Body of pancreas (tissue), 4 donors: ENCODE measurements around the gene PLXDC2. TPM values are rescaled to one million over a fixed set of nuclear protein-coding genes. Genes with fewer than 3 reads are reported as not detected.

Experiments
- ATAC-seq: fragments of 150-250 bp; one replicate; pipeline ENCODE4 v1.9.1; 2016
- DNase-seq, 4 donors: peaks; one replicate each; pipeline ENCODE4 v3.0.0-alpha.2; 2019
- H3K27ac ChIP-seq, 4 donors: fragments of 200-600 bp; sonication (generic); 1 replicate in 3 of 4; 2 replicates in 1 of 4; pipeline versions ENCODE4 v1.5.1 to v1.6.1; 2016 to 2019; ENCODE audit warnings: mild to moderate bottlenecking in 1 of 4, mixed read lengths in 1 of 4, moderate library complexity in 1 of 4
- H3K27me3 ChIP-seq, 2 donors: fragments of 200-600 bp; sonication (generic); one replicate each; pipeline ENCODE4 v1.6.0; 2016; ENCODE audit warnings: mild to moderate bottlenecking in 1 of 2
- H3K36me3 ChIP-seq, 2 donors: fragments of 200-600 bp; sonication (generic); replicated peaks in 1 of 2; 2 replicates each; pipeline ENCODE4 v1.5.1; 2016; ENCODE audit warnings: low read depth in 2 of 2; ENCODE audit not compliant: insufficient read depth in 1 of 2
- H3K4me1 ChIP-seq: fragments of 200-600 bp; sonication (generic); one replicate; pipeline ENCODE4 v1.6.0; 2016
- H3K4me3 ChIP-seq, 2 donors: fragments of 200-600 bp; sonication (generic); 1 replicate in 1 of 2; 2 replicates in 1 of 2; pipeline ENCODE4 v1.5.1; 2016 to 2019
- H3K9me3 ChIP-seq, 3 donors: fragments of 200-600 bp; sonication (generic); 1 replicate in 2 of 3; 2 replicates in 1 of 3; pipeline ENCODE4 v1.5.1; 2016
- POLR2A ChIP-seq, 3 donors: fragments of 450-650 bp; IDR thresholded peaks; one replicate each; pipeline ENCODE4 v1.6.1; 2016; ENCODE audit warnings: antibody characterized with exemption in 3 of 3, mild to moderate bottlenecking in 2 of 3
- WGBS, 2 donors: methylation state at CpG; one replicate each; pipeline ENCODE4 v1.1.5; 2017; 5-methylcytosine and 5-hydroxymethylcytosine counted together
- intact Hi-C: fragments of 100-400 bp; cut with DNase I; formaldehyde crosslinking; loops from one replicate; pipeline ENCODE4 v1.15.1; 2023
- total RNA-seq, 2 donors: library from RNA; depleted of rRNA; stranded (reverse); fragments of >200 nt; gene quantifications; one replicate each; pipeline ENCODE4 v1.1.0, GENCODE V29; 2016
- TF ChIP-seq, protein P1 (sequence below), 7 experiments: fragments of 450-650 bp in 4 of 7; fragments of 200-600 bp in 3 of 7; sonication (generic) in 3 of 7; IDR thresholded peaks; one replicate each; pipeline ENCODE4 v1.5.1; 2016 to 2019; ENCODE audit warnings: antibody characterized with exemption in 7 of 7

PLXDC2 gene
- total RNA-seq, 2 donors from 2014 or later: 8.2 to 13.5 TPM

DNA sequence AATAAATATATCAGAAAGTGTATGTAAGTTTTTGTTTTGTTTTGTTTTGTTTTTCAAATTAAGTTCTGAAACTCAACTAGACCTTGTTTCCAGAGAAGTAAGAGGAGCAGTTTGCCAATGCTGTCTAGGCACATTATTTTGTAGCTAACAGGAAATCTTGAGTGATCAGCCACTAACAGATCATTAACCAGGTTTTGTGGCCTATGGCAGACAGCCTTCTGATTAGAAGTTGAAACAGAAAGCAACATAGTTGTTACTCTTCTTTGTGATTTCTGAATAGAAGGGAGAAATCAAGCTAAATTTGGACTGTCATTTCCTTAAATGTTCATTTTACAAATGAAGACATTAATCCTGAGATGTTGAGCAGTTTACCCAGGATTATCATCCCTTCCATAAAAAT is 142.6 kb downstream of the PLXDC2 start:
- intact Hi-C loops: no loop called here
- no peak for DNase-seq
- Histone ChIP-seq H3K4me1 (no peaks in the 10 kb centered on the region), H3K27ac (no peak overlapping the region), H3K4me3 (no peak overlapping the region), H3K36me3 (no peaks in the 10 kb centered on the region), H3K9me3 (no peaks in the 10 kb centered on the region), H3K27me3 (no peaks in the 10 kb centered on the region)
- TF ChIP-seq, protein P1, sequence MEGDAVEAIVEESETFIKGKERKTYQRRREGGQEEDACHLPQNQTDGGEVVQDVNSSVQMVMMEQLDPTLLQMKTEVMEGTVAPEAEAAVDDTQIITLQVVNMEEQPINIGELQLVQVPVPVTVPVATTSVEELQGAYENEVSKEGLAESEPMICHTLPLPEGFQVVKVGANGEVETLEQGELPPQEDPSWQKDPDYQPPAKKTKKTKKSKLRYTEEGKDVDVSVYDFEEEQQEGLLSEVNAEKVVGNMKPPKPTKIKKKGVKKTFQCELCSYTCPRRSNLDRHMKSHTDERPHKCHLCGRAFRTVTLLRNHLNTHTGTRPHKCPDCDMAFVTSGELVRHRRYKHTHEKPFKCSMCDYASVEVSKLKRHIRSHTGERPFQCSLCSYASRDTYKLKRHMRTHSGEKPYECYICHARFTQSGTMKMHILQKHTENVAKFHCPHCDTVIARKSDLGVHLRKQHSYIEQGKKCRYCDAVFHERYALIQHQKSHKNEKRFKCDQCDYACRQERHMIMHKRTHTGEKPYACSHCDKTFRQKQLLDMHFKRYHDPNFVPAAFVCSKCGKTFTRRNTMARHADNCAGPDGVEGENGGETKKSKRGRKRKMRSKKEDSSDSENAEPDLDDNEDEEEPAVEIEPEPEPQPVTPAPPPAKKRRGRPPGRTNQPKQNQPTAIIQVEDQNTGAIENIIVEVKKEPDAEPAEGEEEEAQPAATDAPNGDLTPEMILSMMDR (IDR thresholded peaks at IDR 0.05): no peak
- no peak for TF ChIP-seq POLR2A (IDR thresholded peaks at IDR 0.05)
- no peak for ATAC-seq

DNA sequence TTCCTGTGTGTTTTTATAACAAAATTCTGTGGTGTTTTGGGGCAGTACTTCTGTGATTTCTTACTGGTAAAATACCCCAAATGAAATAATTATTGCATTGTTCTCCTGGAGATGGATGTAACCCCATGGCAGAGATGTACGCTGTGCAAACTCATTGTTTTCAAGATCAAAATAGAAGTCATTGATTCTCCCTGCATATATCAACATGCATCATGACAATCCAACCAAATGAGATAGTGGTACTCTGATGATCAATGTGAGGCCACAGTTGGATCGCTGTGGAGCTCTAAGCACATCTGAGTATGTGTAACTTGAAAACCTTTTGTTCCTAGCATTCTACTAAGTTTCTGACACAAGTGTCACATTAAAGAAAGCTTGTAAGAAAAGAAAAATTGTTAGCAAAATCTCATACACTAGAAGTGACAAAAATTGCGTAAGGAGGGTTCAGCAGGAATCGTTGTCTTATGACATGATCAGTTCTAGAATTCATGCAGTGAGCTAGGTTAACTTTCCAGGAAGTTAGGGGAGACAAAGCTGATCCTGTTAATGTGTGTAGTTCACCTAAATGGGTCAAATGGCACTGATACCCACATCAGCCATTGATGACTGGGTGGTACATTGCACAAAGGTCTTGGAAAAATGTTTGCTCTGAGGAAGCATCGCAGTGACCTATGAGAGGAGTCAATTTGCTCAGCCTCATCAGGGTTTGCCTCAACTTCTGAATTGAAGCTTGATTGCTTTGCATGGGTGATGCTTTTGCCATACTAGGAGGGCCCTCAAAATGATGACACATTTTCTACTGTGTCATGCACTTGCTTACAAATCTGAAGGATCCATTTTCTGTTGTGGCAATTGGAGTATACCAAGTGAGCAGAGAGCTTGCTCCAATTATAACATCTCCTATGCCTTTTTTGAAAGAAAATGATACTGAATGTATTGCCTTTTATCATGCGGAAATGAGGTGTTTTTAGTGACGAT is 145.1 kb downstream of the PLXDC2 start:
- TF ChIP-seq POLR2A (IDR thresholded peaks at IDR 0.05): no peak
- TF ChIP-seq, protein P1 (IDR thresholded peaks at IDR 0.05): no peak
- no peak for ATAC-seq
- Histone ChIP-seq H3K27me3 (no peaks in the 10 kb centered on the region), H3K9me3 (no peaks in the 10 kb centered on the region), H3K36me3 (no peaks in the 10 kb centered on the region), H3K4me1 (no peaks in the 10 kb centered on the region), H3K27ac (no peak overlapping the region), H3K4me3 (no peak overlapping the region)
- WGBS, 2 donors: 66 to 85% methylated on average over 7 of the region's 7 CpGs
- intact Hi-C loops: no loop called here
- no peak for DNase-seq

DNA sequence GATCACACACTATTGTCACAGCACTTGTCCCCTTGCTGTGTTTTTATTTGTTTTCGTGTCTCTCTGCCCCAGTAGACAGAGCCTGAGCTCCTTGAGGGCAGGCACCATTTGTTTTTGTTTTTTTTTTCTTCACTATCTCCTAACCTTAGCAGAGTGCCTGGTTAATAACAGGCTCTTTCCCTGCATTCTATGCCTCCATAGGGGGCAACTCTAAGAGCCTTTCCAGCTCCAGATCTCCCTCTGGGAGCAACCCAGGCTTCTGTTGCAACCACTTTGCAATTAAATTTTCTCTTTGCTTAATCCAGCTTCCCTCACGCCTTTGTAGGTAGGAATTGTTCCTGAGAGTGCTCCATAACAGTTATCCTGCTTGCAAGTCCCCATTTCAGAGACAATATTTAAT is 148.4 kb downstream of the PLXDC2 start:
- Histone ChIP-seq H3K27ac (no peak overlapping the region), H3K9me3 (no peaks in the 10 kb centered on the region), H3K27me3 (no peaks in the 10 kb centered on the region), H3K4me3 (no peak overlapping the region), H3K36me3 (no peaks in the 10 kb centered on the region), H3K4me1 (no peaks in the 10 kb centered on the region)
- intact Hi-C loops: no loop called here
- WGBS, 2 donors: 54 to 55% methylated on average over 2 of the region's 2 CpGs
- ATAC-seq (no peak), DNase-seq (no peak)
- TF ChIP-seq POLR2A (IDR thresholded peaks at IDR 0.05): no peak
- TF ChIP-seq, protein P1 (IDR thresholded peaks at IDR 0.05): no peak

DNA sequence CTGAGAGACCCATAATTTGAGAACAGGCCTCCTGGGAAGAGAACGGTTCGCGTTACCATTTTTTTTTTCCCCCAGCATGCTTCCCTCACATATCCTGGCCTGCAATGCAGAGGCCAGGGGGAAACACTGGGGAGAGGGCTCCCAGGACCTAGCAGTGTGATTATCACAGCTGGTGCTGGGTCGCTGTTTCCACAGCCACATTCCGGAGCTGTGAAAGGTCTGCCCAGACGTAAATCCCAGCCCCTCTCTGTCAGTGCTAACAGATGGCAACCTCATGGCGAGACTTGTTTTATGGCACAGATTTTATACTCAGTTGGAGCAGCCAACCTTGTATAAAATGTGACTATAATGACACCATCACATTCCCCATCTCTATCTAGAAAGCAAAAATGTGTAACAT is 150.5 kb downstream of the PLXDC2 start:
- Histone ChIP-seq H3K4me3 (no peak overlapping the region), H3K4me1 (no peaks in the 10 kb centered on the region), H3K36me3 (no peaks in the 10 kb centered on the region), H3K27ac (no peak overlapping the region), H3K27me3 (no peaks in the 10 kb centered on the region), H3K9me3 (no peaks in the 10 kb centered on the region)
- 46 to 52% methylated on average over 7 of the region's 7 CpGs for WGBS, 2 donors
- intact Hi-C loops: no loop called here
- TF ChIP-seq, protein P1 (IDR thresholded peaks at IDR 0.05): no peak
- no peak for TF ChIP-seq POLR2A (IDR thresholded peaks at IDR 0.05)
- DNase-seq: no peak
- no peak for ATAC-seq

DNA sequence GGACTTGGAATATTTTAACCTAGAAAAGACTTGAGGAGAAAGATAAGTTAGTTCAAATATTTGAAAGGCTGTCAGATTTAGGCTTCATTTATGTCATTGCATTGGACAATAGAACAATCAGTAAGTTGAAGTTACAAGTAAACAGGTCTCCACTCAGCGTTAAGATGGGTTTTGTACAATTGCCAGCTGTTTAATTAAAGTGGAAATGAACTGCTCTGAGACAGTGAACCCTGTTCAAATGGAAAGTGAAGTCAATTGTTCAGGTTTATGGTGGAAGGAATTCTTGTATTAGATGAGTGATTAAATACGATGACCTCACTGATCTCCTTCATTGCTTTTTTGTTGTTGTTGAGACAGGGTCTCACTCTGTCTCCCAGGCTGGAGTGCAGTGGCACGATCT is 151.7 kb downstream of the PLXDC2 start:
- no peaks in the 10 kb centered on the region for H3K36me3 ChIP-seq
- TF ChIP-seq, protein P1 (IDR thresholded peaks at IDR 0.05): no peak
- TF ChIP-seq POLR2A (IDR thresholded peaks at IDR 0.05): no peak
- H3K27me3 ChIP-seq: no peaks in the 10 kb centered on the region
- H3K9me3 ChIP-seq: no peaks in the 10 kb centered on the region
- H3K27ac ChIP-seq: no peak overlapping the region
- intact Hi-C loops: no loop called here
- H3K4me1 ChIP-seq: no peaks in the 10 kb centered on the region
- no peak for ATAC-seq
- no peak for DNase-seq
- no peak overlapping the region for H3K4me3 ChIP-seq
- 49 to 55% methylated on average over 3 of the region's 3 CpGs for WGBS, 2 donors
